GM12892 (cell line): ENCODE measurements around the gene CRYGC.

Source experiments
- POLR2A ChIP-seq: IDR thresholded peaks from 2 replicates; pipeline ENCODE4 v1.6.1; 2011; ENCODE audit warnings: low read depth, low read length, control low read depth
- POLR2AphosphoS5 ChIP-seq: IDR thresholded peaks from 2 replicates; pipeline ENCODE4 v1.6.1; 2011; ENCODE audit warnings: low read depth, low read length, control low read depth
- TAF1 ChIP-seq: IDR thresholded peaks from 2 replicates; pipeline ENCODE4 v1.6.1; 2011; ENCODE audit warnings: low read depth, mild to moderate bottlenecking, control low read depth, low read length, borderline replicate concordance

DNA sequence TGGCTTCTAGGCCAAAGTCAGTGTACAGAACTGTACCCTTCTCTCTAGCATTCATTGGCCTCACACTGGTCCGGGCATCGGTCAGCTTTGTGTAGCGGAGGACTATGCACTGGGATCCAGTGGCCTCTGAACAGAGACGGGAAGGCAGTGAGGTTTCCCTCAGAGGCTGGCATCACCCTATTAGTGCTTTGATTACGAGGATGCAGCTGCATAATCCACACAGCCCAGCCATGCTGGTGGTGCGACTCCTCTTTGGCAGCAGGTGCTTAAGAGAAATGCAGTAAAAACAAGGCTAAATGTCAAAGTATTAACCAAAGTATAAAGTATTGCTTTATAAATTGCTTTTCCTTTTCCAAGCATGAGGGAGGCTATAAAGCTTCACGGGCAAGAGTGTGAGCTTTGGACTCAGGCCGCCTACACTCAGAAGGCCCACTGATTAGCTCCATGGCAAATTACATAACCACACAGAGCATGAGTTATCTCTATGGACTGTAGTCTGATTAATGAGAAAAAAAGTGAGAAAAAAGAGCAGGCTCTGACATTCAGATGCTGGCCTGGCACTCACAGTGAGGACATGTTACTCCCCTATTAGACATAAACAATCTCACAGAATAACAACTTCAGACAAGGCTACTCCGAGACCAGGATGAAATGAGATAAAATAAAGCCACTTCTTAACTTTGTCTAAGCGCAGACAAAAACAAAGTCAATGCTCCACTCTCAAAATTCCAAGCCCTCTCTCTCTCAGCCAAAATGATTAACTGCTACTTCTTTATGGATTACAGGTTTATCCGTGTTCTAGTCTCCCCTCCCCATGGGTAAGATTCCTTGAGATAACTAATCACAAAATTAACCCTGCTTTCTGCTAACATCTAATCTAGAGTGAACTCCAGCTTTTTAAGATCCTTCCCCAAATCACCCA, 6.4 kb upstream of the CRYGC start:
- TF ChIP-seq POLR2A: no peak
- no peak for TF ChIP-seq POLR2AphosphoS5
- TF ChIP-seq TAF1: no peak
